Measurements from ENCODE around the gene ITGA7.

GRCh38 chr12:55702861-55703260 lies 4.8 kb downstream of the ITGA7 start:
- TF ChIP-seq, protein P1, sequence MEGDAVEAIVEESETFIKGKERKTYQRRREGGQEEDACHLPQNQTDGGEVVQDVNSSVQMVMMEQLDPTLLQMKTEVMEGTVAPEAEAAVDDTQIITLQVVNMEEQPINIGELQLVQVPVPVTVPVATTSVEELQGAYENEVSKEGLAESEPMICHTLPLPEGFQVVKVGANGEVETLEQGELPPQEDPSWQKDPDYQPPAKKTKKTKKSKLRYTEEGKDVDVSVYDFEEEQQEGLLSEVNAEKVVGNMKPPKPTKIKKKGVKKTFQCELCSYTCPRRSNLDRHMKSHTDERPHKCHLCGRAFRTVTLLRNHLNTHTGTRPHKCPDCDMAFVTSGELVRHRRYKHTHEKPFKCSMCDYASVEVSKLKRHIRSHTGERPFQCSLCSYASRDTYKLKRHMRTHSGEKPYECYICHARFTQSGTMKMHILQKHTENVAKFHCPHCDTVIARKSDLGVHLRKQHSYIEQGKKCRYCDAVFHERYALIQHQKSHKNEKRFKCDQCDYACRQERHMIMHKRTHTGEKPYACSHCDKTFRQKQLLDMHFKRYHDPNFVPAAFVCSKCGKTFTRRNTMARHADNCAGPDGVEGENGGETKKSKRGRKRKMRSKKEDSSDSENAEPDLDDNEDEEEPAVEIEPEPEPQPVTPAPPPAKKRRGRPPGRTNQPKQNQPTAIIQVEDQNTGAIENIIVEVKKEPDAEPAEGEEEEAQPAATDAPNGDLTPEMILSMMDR (IDR thresholded peaks at IDR 0.05 in 4 of 5, conservative IDR thresholded peaks at IDR 0.05 in 1 of 5) = no peak
- TF ChIP-seq POLR2A (IDR thresholded peaks at IDR 0.05) = no peak
